ENCODE results near the gene OSBPL5.
"Not testable (repeated sequence)": the region's sequence is repeated elsewhere in the genome, so short reads cannot be mapped to it uniquely, and the experiment has no call there.

The OSBPL5 gene

DNA sequence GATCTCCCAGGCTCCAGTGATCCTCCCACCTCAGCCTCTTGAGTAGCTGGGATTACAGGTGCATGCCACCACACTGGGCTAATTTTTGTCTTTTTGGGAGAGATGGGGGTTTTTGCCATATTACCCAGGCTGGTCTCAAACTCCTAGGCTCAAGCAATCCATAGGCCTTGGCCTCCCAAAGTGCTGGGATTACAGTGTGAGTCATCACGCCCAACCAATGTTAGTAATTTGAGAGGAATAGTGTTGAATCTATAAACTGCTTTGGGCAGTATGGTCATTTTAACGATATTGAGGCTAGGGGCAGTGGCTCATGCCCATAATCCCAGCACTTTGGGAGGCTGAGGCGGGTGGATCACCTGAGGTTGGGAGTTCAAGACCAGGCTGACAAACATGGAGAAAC lies 98.8 kb downstream of the OSBPL5 start:
- not testable (repeated sequence) for H4K8ac ChIP-seq (ENCODE audit: low read length); H3K14ac ChIP-seq (ENCODE audit: low read length in 2 of 2); H2BK15ac ChIP-seq (ENCODE audit: low read depth, poor library complexity, severe bottlenecking); H3K4me3 ChIP-seq (ENCODE audit: insufficient read depth in 1 of 2, low read depth in 1 of 2, low read length in 2 of 2); H2BK12ac ChIP-seq (ENCODE audit: low read length in 2 of 2); H2BK5ac ChIP-seq (ENCODE audit: low read depth, low read length, poor library complexity, severe bottlenecking); H3K36me3 ChIP-seq (ENCODE audit: control insufficient read depth in 1 of 2, insufficient read depth in 2 of 2, low read depth in 1 of 2, low read length in 2 of 2); H3K79me1 ChIP-seq (replicated peaks; ENCODE audit: low read length, poor library complexity, severe bottlenecking); H3K27ac ChIP-seq (ENCODE audit: low read length, poor library complexity, severe bottlenecking); H3K4ac ChIP-seq (ENCODE audit: low read depth in 1 of 2, low read length in 2 of 2); H2AK5ac ChIP-seq (ENCODE audit: low read length, severe bottlenecking); H3K23ac ChIP-seq (ENCODE audit: low read length in 2 of 2); H3K9ac ChIP-seq (ENCODE audit: low read length); H3K9me3 ChIP-seq (ENCODE audit: control insufficient read depth, low read length); H2AFZ ChIP-seq (ENCODE audit: low read depth, low read length); H2BK120ac ChIP-seq (ENCODE audit: low read depth, low read length); H3K4me2 ChIP-seq (ENCODE audit: low read length, poor library complexity, severe bottlenecking); H3K27me3 ChIP-seq (ENCODE audit: control insufficient read depth in 1 of 2, insufficient read depth in 1 of 2, low read length in 2 of 2); DNase-seq; H3K4me1 ChIP-seq (ENCODE audit: control insufficient read depth, insufficient read depth, low read depth, low read length); H3K18ac ChIP-seq (ENCODE audit: low read depth in 1 of 2, low read length in 2 of 2); H4K91ac ChIP-seq (ENCODE audit: low read length)
- WGBS, result 91% methylated on average over 3 of the region's 3 CpGs

DNA sequence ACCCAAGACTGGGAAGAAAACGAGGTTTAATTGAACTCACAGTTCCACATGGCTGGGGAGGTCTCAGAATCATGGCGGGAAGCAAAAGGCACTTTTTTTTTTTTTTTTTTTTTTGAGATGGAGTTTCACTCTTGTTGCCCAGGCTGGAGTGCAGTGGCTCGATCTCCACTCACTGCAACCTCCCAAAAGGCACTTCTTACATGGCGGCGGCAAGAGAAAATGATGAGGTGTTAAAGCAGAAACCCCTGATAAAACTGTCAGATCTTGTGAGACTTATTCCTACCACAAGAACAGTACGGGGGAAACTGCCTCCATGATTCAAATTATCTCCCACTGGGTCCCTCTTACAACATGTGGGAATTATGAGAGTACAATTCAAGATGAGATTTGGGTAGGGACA lies 100.4 kb downstream of the OSBPL5 start:
- not testable (repeated sequence) for H3K14ac ChIP-seq (ENCODE audit: low read length in 2 of 2); H3K9ac ChIP-seq (ENCODE audit: low read length); H3K36me3 ChIP-seq (ENCODE audit: control insufficient read depth in 1 of 2, insufficient read depth in 2 of 2, low read depth in 1 of 2, low read length in 2 of 2); H4K91ac ChIP-seq (ENCODE audit: low read length); H3K27ac ChIP-seq (ENCODE audit: low read length, poor library complexity, severe bottlenecking); H3K18ac ChIP-seq (ENCODE audit: low read depth in 1 of 2, low read length in 2 of 2); H3K27me3 ChIP-seq (ENCODE audit: control insufficient read depth in 1 of 2, insufficient read depth in 1 of 2, low read length in 2 of 2); DNase-seq; H3K4me1 ChIP-seq (ENCODE audit: control insufficient read depth, insufficient read depth, low read depth, low read length); H4K8ac ChIP-seq (ENCODE audit: low read length); H3K4me2 ChIP-seq (ENCODE audit: low read length, poor library complexity, severe bottlenecking); H3K9me3 ChIP-seq (ENCODE audit: control insufficient read depth, low read length); H2BK15ac ChIP-seq (ENCODE audit: low read depth, poor library complexity, severe bottlenecking); H3K4me3 ChIP-seq (ENCODE audit: insufficient read depth in 1 of 2, low read depth in 1 of 2, low read length in 2 of 2); H2BK12ac ChIP-seq (ENCODE audit: low read length in 2 of 2); H2BK5ac ChIP-seq (ENCODE audit: low read depth, low read length, poor library complexity, severe bottlenecking); H2AFZ ChIP-seq (ENCODE audit: low read depth, low read length); H3K23ac ChIP-seq (ENCODE audit: low read length in 2 of 2); H3K4ac ChIP-seq (ENCODE audit: low read depth in 1 of 2, low read length in 2 of 2); H3K79me1 ChIP-seq (replicated peaks; ENCODE audit: low read length, poor library complexity, severe bottlenecking); H2BK120ac ChIP-seq (ENCODE audit: low read depth, low read length); H2AK5ac ChIP-seq (ENCODE audit: low read length, severe bottlenecking)
- 100% methylated on average over 2 of the region's 6 CpGs for WGBS

DNA sequence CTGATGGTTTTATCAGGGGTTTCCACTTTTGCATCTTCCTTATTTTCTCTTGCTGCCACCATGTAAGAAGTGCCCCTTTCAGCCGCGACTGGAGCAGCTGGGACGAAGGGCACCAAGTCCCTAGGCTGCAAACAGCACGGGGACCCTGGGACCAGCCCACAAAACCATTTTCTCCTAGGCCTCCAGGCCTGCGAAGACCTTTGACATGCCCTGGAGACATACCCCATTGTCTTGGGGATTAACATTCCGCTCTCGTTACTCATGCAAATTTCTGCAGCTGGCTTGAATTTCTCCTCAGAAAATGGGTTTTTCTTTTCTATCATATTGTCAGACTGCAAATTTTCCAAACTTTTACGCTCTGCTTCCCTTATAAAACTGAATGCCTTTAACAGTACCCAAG lies 101.2 kb downstream of the OSBPL5 start:
- H2AFZ ChIP-seq (ENCODE audit: low read depth, low read length); H4K8ac ChIP-seq (ENCODE audit: low read length); H3K4me3 ChIP-seq (ENCODE audit: insufficient read depth in 1 of 2, low read depth in 1 of 2, low read length in 2 of 2); H3K27ac ChIP-seq (ENCODE audit: low read length, poor library complexity, severe bottlenecking); H2BK15ac ChIP-seq (ENCODE audit: low read depth, poor library complexity, severe bottlenecking); H3K18ac ChIP-seq (ENCODE audit: low read depth in 1 of 2, low read length in 2 of 2); H4K91ac ChIP-seq (ENCODE audit: low read length); H3K4me2 ChIP-seq (ENCODE audit: low read length, poor library complexity, severe bottlenecking); DNase-seq; H3K27me3 ChIP-seq (ENCODE audit: control insufficient read depth in 1 of 2, insufficient read depth in 1 of 2, low read length in 2 of 2); H3K4ac ChIP-seq (ENCODE audit: low read depth in 1 of 2, low read length in 2 of 2); H3K14ac ChIP-seq (ENCODE audit: low read length in 2 of 2); H3K4me1 ChIP-seq (ENCODE audit: control insufficient read depth, insufficient read depth, low read depth, low read length); H3K9me3 ChIP-seq (ENCODE audit: control insufficient read depth, low read length); H2BK120ac ChIP-seq (ENCODE audit: low read depth, low read length); H2BK5ac ChIP-seq (ENCODE audit: low read depth, low read length, poor library complexity, severe bottlenecking); H3K9ac ChIP-seq (ENCODE audit: low read length); H3K36me3 ChIP-seq (ENCODE audit: control insufficient read depth in 1 of 2, insufficient read depth in 2 of 2, low read depth in 1 of 2, low read length in 2 of 2); H3K79me1 ChIP-seq (replicated peaks; ENCODE audit: low read length, poor library complexity, severe bottlenecking); H2BK12ac ChIP-seq (ENCODE audit: low read length in 2 of 2); H2AK5ac ChIP-seq (ENCODE audit: low read length, severe bottlenecking); H3K23ac ChIP-seq (ENCODE audit: low read length in 2 of 2): not testable (repeated sequence)
- 57% methylated on average over 8 of the region's 8 CpGs for WGBS

DNA sequence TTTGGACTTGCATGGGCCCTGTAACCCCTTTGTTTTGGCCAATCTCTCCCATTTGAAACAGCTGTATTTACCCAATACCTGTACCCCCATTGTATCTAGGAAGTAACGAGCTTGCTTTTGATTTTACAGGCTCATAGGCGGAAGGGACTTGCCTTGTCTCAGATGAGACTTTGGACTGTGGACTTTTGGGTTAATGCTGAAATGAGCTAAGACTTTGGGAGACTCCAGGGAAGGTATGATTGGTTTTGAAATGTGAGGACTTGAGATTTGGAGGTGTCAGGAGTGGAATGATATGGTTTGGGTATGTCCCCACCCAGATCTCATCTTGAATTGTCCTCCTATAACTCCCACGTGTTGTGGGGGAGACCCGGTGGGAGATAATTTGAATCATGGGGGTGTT lies 101.7 kb downstream of the OSBPL5 start:
- H3K4me1 ChIP-seq (ENCODE audit: control insufficient read depth, insufficient read depth, low read depth, low read length); H3K27me3 ChIP-seq (ENCODE audit: control insufficient read depth in 1 of 2, insufficient read depth in 1 of 2, low read length in 2 of 2); H2BK12ac ChIP-seq (ENCODE audit: low read length in 2 of 2); H2BK5ac ChIP-seq (ENCODE audit: low read depth, low read length, poor library complexity, severe bottlenecking); H4K91ac ChIP-seq (ENCODE audit: low read length); H2AFZ ChIP-seq (ENCODE audit: low read depth, low read length); H3K4me2 ChIP-seq (ENCODE audit: low read length, poor library complexity, severe bottlenecking); H2BK120ac ChIP-seq (ENCODE audit: low read depth, low read length); H3K79me1 ChIP-seq (replicated peaks; ENCODE audit: low read length, poor library complexity, severe bottlenecking); H3K14ac ChIP-seq (ENCODE audit: low read length in 2 of 2); H3K23ac ChIP-seq (ENCODE audit: low read length in 2 of 2); H3K36me3 ChIP-seq (ENCODE audit: control insufficient read depth in 1 of 2, insufficient read depth in 2 of 2, low read depth in 1 of 2, low read length in 2 of 2); H2AK5ac ChIP-seq (ENCODE audit: low read length, severe bottlenecking); H4K8ac ChIP-seq (ENCODE audit: low read length); H3K9ac ChIP-seq (ENCODE audit: low read length); H3K18ac ChIP-seq (ENCODE audit: low read depth in 1 of 2, low read length in 2 of 2); H3K4me3 ChIP-seq (ENCODE audit: insufficient read depth in 1 of 2, low read depth in 1 of 2, low read length in 2 of 2); H3K27ac ChIP-seq (ENCODE audit: low read length, poor library complexity, severe bottlenecking); H3K9me3 ChIP-seq (ENCODE audit: control insufficient read depth, low read length); H2BK15ac ChIP-seq (ENCODE audit: low read depth, poor library complexity, severe bottlenecking); DNase-seq; H3K4ac ChIP-seq (ENCODE audit: low read depth in 1 of 2, low read length in 2 of 2): not testable (repeated sequence)
- WGBS, result 100% methylated on average over 2 of the region's 4 CpGs

Data from mesenchymal stem cell (in vitro differentiated cells and primary cell).